Memory B cell (primary cell): ENCODE measurements around the gene SLC31A2.
"Not testable (repeated sequence)": the region's sequence is repeated elsewhere in the genome, so short reads cannot be mapped to it uniquely, and the experiment has no call there.

Source experiments
- ATAC-seq: fragments of 150-1000 bp; cut with Tn5 transposase; 2 replicates; pipeline ENCODE4 v1.10.0; 2021; ENCODE audit warnings: low read depth, mild to moderate bottlenecking, moderate library complexity
- DNase-seq, 2 donors: peaks; one replicate each; pipeline ENCODE4 v3.0.0; 2022; ENCODE audit warnings: low spot score in 2 of 2
- H3K27ac Mint-ChIP-seq: one replicate; pipeline ENCODE4 v1.8.0; 2022; ENCODE audit warnings: mild to moderate bottlenecking, moderate library complexity, mixed read lengths
- H3K27me3 Mint-ChIP-seq: one replicate; pipeline ENCODE4 v1.8.0; 2022; ENCODE audit warnings: mixed read lengths
- H3K36me3 Mint-ChIP-seq: one replicate; pipeline ENCODE4 v1.8.0; 2022; ENCODE audit warnings: mild to moderate bottlenecking, mixed read lengths
- H3K4me1 Mint-ChIP-seq: one replicate; pipeline ENCODE4 v1.8.0; 2022; ENCODE audit warnings: mixed read lengths
- H3K4me3 Mint-ChIP-seq: one replicate; pipeline ENCODE4 v1.8.0; 2022; ENCODE audit warnings: mild to moderate bottlenecking, moderate library complexity, mixed read lengths
- H3K9me3 Mint-ChIP-seq: one replicate; pipeline ENCODE4 v1.8.0; 2022; ENCODE audit warnings: mixed read lengths

Gene SLC31A2, protein sequence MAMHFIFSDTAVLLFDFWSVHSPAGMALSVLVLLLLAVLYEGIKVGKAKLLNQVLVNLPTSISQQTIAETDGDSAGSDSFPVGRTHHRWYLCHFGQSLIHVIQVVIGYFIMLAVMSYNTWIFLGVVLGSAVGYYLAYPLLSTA

DNA sequence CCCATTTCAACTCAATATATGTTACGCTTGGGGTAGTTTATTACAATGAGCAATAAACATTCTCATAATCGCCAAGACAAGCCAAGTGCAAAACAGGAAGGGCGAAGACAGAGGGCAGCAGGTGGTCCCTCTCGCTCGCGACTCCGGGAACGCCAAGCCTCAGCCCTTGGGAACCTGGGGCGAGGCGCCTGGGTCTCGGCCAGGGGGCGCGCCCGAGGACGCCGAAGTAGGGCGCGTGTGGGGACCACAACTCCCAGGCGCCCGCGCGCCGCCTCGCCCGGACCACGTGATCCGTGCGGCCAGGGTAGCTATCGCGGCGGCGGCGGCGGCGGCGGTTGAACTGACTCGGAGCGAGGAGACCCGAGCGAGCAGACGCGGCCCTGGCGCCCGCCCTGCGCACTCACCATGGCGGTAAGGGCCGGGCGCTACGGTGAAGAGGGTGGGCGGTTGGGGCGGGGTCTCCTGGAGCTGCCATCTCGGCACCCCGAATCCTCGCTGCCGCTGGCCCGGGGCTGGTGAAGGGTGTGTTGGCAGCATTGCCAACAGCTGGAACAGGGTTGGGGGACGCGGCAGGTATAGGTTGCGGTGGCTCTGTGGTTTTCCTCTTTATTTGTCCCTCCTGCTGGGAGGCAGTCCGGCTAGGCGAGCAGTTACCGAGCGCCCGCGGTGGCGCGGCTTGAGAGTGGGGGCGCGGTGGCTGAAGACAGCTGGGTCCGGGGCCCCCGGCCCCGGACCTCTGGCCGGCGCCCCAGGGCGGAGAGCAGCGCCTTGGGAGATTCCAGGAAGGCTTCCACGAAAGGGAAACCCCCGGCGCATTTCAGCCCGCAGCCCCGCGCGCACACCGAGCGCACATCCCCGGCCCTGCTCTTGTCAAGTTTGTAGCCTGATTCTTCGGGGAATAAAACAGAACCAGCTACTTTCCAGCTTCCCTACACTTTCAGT, at the start of gene SLC31A2:
SLC31A2 (plus strand) TSS at position 338 of the 942 bp plus-strand sequence; CDS start at position 406, 68 bp downstream.
- Mint-ChIP-seq H3K27me3 (peaks cover 4% of the 10 kb centered on the region), H3K9me3 (no peaks in the 10 kb centered on the region), H3K36me3 (no peaks in the 10 kb centered on the region), H3K4me3 (peak within 1 kb of the TSS; percentile 80), H3K27ac (no peak within 1 kb of the TSS), H3K4me1 (peaks cover 4% of the 10 kb centered on the region)
- ATAC-seq, result peak; percentile 97
- DNase-seq, result peak; percentile 61 to 75

DNA sequence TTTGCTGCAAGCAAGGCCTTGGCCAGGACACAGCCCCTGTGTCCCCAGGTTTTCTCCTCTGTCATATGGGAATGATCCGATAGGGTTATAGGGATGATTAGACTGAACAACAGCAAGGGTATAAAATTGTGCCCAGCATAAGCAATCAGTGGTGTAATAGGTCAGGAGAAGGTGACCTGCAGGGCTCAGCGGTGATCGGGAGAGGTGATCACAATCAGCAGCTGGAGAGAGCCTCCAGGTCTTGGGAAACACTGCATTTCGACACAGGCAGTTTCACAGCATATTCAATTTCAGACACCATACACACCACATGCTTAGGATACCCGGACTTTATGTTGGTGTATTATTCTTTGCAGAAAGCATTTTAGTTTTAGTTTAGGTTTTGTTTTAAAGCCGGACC, 45.5 kb upstream of the SLC31A2 start:
- not testable (repeated sequence) for ATAC-seq, H3K4me1 Mint-ChIP-seq

DNA sequence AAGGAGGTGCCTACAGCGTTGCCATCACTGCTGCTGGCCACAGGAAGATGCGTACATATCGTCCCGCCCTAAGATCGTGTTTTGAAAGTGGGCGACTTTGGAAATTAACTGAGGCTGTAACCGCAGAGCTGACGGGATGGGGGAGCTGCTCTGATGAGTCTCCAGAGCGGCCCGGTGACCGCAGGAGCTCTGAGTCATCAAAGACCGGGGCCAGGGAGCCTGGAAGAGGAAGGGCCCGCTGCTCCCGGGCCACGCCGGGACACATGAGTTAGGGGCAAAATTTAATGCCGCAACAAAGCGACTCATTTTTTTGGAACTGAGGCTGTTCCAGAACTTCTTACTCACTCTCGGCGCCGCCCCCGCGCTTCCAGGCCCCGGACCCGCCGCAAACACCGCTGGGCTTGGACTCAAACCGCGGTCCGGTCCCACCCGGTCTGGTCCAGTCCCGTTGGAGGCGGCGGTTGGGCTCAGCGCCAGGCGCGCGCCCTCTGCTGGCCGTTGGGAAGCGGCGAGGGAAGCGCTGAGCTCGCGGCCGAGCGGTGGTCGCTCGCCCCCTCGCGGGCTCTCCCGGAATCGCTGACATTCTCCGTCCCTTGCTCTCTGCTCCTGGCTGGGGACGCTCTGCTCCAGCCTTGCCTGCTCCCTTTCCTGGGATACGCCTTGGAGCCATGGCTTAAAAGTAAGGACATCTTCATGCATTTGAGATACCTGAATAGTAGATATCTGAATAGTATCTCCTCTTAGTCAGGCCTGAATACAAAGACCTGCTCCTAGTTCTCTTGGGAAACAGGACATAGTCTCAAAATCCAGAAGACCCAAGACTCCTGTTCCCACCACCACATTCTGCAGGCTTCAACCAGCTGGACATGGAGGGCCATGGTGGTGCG, 39.5 kb upstream of the SLC31A2 start:
- not testable (repeated sequence) for H3K9me3 Mint-ChIP-seq, H3K4me3 Mint-ChIP-seq
- DNase-seq, result peak in 1 of 2 donors; percentile 14

More for the DNA sequence above, 45.5 kb upstream of the SLC31A2 start:
- H3K36me3 Mint-ChIP-seq, DNase-seq, H3K27me3 Mint-ChIP-seq, H3K9me3 Mint-ChIP-seq, H3K4me3 Mint-ChIP-seq, H3K27ac Mint-ChIP-seq: not testable (repeated sequence)

DNA sequence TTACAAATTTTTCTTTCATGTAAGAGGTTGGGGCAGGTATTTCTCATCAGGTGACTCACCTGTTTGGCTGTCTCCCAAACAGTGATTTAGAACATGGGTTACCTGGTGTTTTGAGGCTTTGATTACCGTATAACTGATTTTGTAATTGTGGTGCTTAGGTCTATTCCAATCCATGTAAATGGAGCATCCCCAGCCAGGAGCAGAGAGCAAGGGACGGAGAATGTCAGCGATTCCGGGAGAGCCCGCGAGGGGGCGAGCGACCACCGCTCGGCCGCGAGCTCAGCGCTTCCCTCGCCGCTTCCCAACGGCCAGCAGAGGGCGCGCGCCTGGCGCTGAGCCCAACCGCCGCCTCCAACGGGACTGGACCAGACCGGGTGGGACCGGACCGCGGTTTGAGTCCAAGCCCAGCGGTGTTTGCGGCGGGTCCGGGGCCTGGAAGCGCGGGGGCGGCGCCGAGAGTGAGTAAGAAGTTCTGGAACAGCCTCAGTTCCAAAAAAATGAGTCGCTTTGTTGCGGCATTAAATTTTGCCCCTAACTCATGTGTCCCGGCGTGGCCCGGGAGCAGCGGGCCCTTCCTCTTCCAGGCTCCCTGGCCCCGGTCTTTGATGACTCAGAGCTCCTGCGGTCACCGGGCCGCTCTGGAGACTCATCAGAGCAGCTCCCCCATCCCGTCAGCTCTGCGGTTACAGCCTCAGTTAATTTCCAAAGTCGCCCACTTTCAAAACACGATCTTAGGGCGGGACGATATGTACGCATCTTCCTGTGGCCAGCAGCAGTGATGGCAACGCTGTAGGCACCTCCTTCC, 37.9 kb upstream of the SLC31A2 start:
- H3K4me1 Mint-ChIP-seq, H3K4me3 Mint-ChIP-seq, H3K36me3 Mint-ChIP-seq, H3K9me3 Mint-ChIP-seq, H3K27me3 Mint-ChIP-seq, DNase-seq, H3K27ac Mint-ChIP-seq: not testable (repeated sequence)
- peak; percentile 69 for ATAC-seq

More for the DNA sequence above, 39.5 kb upstream of the SLC31A2 start:
- H3K27me3 Mint-ChIP-seq, H3K4me1 Mint-ChIP-seq, H3K36me3 Mint-ChIP-seq, H3K27ac Mint-ChIP-seq: not testable (repeated sequence)
- peak; percentile 72 for ATAC-seq

DNA sequence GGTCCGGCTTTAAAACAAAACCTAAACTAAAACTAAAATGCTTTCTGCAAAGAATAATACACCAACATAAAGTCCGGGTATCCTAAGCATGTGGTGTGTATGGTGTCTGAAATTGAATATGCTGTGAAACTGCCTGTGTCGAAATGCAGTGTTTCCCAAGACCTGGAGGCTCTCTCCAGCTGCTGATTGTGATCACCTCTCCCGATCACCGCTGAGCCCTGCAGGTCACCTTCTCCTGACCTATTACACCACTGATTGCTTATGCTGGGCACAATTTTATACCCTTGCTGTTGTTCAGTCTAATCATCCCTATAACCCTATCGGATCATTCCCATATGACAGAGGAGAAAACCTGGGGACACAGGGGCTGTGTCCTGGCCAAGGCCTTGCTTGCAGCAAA, 32.0 kb upstream of the SLC31A2 start:
- not testable (repeated sequence) for H3K36me3 Mint-ChIP-seq, H3K4me1 Mint-ChIP-seq, H3K27me3 Mint-ChIP-seq, H3K4me3 Mint-ChIP-seq, H3K27ac Mint-ChIP-seq, ATAC-seq, DNase-seq, H3K9me3 Mint-ChIP-seq

DNA sequence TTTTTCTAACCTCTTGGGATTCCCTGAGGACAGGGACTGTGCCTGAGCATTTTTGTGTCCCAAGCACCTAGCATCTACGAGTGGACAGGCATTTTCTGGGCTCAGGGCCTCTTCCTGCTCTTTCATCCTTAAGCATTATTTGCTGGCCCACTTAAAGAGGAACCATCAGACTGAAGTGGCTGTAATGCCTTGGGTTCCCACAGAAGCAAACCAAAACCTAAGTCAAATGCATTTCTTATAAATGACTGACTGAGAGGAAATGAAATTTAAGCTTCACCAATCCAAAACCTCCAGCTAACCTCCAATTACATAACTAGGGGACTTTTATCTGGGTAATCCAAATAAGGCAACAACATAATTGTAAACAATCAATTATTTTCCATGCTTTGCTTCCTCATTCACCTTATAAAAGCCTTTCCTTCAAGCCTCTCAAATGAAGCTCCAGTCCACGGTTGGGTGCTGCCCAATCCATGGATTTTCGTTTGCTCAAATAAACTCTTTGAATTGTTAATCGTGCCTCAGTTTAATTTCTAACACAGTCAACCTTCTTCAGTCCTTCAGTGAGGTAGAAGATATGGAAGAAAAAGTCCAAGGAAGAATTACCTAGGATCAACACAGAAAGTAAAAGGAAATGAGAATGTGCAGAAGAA, 25.3 kb upstream of the SLC31A2 start:
- Mint-ChIP-seq H3K27ac (no peak overlapping the region), H3K9me3 (no peaks in the 10 kb centered on the region), H3K36me3 (no peaks in the 10 kb centered on the region), H3K4me1 (peaks cover 2% of the 10 kb centered on the region), H3K4me3 (no peak overlapping the region), H3K27me3 (peaks cover 8% of the 10 kb centered on the region)
- DNase-seq (no peak), ATAC-seq (peak; percentile 39)

DNA sequence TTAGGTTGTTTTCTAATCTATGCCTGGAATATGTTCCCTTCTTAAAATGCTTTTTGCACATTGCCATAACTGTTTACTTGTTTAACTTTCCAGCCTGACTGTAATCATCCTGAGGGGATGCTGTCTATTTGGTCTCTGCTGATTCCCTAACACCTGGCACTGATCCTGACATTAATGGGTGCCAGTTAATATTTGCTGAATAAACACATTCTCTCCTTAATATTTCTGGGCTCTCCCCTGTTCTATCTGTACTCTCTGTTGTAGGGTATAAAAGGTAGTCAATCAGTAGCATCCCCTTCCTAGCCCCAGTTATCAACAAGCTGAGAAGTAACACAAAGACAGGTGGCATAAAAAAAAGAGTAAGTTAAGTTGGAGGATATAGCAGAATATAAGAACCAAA, 21.3 kb upstream of the SLC31A2 start:
- H3K4me3 Mint-ChIP-seq, result no peak overlapping the region
- peaks cover 2% of the 10 kb centered on the region for H3K4me1 Mint-ChIP-seq
- peaks cover 2% of the 10 kb centered on the region for H3K9me3 Mint-ChIP-seq
- no peak for DNase-seq
- no peaks in the 10 kb centered on the region for H3K36me3 Mint-ChIP-seq
- no peak for ATAC-seq
- no peak overlapping the region for H3K27ac Mint-ChIP-seq
- H3K27me3 Mint-ChIP-seq, result peaks cover 10% of the 10 kb centered on the region

DNA sequence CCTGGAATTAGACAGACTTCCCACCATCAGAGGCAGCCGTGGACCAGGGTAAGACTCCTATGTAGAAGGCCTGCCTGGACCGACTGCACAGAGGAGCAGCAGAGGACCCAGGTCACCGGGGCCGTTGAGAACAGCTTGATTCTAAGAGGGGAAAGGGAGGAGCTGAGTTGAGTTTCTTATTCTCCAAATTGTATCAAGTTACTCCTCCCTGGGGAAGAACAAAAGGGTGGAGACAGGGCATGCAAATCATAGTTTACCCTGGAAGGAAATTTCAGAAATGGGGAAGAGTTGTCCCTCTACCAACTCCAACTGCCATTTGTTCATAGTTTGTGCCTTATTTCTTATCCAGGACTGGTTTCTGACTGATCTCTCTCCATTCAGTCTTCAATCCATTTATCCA, 20.9 kb upstream of the SLC31A2 start:
- H3K4me3 Mint-ChIP-seq, result no peak overlapping the region
- ATAC-seq, result no peak

DNA sequence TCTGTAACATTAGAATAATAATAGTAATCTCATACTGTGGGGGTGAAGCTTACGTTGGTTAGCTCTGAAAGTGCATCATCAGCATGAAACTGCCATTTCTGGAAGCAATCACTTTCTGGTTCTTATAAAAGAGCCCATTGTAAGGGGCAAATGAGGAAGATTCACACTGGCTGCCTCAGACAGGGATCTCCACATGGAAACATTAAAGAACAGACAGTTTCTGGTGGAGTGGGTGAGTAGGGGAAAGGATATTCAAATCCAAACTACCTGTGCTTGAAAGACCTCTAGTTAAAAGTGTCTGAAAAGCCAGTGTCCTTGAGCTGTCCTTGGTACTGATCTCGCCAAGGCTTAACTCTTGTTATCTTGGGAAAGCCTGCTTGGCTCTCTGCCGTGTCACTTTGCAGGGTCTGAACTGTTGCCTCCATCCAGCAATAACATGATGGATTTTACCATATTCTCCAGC, 19.1 kb upstream of the SLC31A2 start:
- H3K4me3 Mint-ChIP-seq, result no peak overlapping the region
- no peak for ATAC-seq
- H3K27ac Mint-ChIP-seq, result no peak overlapping the region
- H3K9me3 Mint-ChIP-seq, result peaks cover 2% of the 10 kb centered on the region
- H3K36me3 Mint-ChIP-seq, result no peaks in the 10 kb centered on the region
- H3K4me1 Mint-ChIP-seq, result no peaks in the 10 kb centered on the region
- DNase-seq, result no peak
- peaks cover 12% of the 10 kb centered on the region for H3K27me3 Mint-ChIP-seq

More for the DNA sequence above, 20.9 kb upstream of the SLC31A2 start:
- Mint-ChIP-seq H3K36me3 (no peaks in the 10 kb centered on the region), H3K4me1 (peaks cover 2% of the 10 kb centered on the region), H3K9me3 (peaks cover 2% of the 10 kb centered on the region), H3K27ac (no peak overlapping the region), H3K27me3 (peaks cover 10% of the 10 kb centered on the region)
- DNase-seq, result no peak

DNA sequence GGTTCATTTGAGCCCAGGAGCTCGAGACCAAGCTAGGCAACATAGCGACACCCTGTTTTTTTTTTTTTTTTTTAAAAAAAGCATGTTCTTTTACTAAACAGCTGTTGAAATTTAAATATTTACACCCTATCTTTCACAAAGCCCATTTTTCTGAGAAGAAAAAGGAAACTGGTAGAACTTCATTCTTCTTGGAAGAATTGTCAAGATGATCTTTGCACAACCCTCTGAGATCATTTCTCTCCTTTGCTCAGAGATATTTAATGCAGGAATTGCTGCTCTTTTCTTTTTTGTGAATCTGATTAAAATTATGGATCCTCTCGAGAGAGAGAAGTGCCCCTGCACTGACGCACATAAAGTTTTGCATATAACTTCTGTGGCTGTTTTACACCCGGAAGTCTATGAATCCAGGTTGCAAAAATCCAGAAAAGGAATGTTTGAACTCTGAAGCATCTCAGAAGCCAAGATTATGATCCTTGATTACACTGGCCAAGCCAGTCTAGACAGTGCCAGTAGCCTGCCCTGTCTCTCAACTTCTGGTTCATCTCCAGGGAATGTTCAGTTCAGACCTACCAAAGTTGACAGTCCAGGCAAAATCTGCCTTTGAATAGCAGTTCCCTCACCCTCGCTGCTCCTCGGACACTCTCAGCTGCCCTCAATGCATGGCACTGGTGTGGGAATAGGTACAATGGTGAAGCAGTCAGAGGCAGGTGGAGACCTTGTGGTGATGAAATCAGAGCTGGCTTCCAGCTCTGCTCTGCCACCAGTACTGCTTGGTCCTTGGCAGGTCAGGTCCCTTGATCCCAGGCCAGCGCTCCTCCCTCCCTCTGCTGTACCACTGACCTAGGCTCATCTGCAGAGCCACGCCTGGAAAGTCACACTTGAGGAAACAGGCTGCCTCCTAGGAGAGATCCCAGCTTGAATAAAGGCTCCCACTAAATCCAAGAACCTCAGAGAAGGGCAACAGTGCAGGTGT, 13.3 kb upstream of the SLC31A2 start:
- Mint-ChIP-seq H3K4me1 (no peaks in the 10 kb centered on the region), H3K27me3 (peaks cover 10% of the 10 kb centered on the region), H3K4me3 (no peak overlapping the region), H3K36me3 (no peaks in the 10 kb centered on the region), H3K9me3 (peaks cover 9% of the 10 kb centered on the region), H3K27ac (no peak overlapping the region)
- ATAC-seq (no peak), DNase-seq (no peak)

DNA sequence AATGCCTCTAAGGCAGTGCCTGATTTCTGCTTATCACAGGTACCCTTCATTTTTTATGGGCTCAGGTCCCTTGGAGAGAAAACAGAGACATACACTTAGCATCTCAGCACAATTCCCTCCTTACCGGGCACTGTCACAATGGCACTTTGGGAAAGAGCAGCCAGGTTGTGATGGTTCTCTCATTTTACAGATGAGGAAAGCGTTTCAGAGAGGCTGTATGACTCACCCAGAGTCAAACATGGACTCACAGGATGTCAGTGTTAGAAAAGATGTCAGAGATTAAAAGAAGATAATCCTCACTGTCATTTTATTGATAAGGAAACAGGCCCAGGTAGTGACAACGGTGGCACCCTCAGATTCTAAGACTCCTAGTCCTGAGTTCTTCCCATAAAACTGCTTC, 12.0 kb upstream of the SLC31A2 start:
- DNase-seq, result no peak
- H3K27me3 Mint-ChIP-seq, result peaks cover 12% of the 10 kb centered on the region
- no peaks in the 10 kb centered on the region for H3K4me1 Mint-ChIP-seq
- no peak overlapping the region for H3K27ac Mint-ChIP-seq
- H3K36me3 Mint-ChIP-seq, result no peaks in the 10 kb centered on the region
- no peak overlapping the region for H3K4me3 Mint-ChIP-seq
- peaks cover 8% of the 10 kb centered on the region for H3K9me3 Mint-ChIP-seq
- ATAC-seq, result no peak

DNA sequence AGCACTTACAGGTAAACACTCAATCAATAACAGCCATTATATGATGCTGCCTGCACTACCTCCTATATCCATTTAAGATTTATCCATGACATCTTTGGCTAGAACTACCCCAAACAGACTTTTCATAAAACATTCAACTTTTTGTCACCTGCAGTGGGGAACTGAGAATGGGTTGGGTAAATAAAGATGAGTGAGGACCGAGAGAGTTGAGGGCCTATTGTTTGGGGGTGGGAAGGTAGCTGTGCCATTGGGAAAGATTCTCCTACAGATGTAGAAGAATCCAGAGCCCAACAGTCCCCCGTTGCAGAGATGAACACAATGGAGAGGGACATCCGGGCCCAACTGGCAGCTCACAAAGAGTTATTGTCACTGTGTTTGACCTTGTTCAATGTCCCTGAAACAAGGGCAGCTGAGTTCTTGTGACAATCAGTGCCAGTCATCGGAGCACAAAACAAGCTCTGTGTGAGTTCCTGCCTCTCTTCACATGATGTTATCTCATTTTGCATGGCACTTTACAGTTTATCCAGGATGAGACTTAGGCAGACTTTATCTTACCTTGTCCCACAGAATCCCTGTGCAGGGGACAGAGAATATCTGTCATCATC, 11.5 kb upstream of the SLC31A2 start:
- H3K27ac Mint-ChIP-seq, result no peak overlapping the region
- peaks cover 8% of the 10 kb centered on the region for H3K9me3 Mint-ChIP-seq
- no peaks in the 10 kb centered on the region for H3K36me3 Mint-ChIP-seq
- no peaks in the 10 kb centered on the region for H3K4me1 Mint-ChIP-seq
- no peak overlapping the region for H3K4me3 Mint-ChIP-seq
- peaks cover 12% of the 10 kb centered on the region for H3K27me3 Mint-ChIP-seq
- ATAC-seq, result no peak
- DNase-seq, result no peak
